Esophagus (tissue), 2 donors: ENCODE results near the gene WDR89. TPM values are rescaled to one million over a fixed set of nuclear protein-coding genes. Genes with fewer than 3 reads are reported as not detected.

Experiments used
- polyA plus RNA-seq, 2 donors: library from polyadenylated mRNA; stranded (reverse); fragments of 200-250 nt; gene quantifications; one replicate each; pipeline ENCODE4 v1.2.3, GENCODE V29; 2013
- donor health status: healthy with polysubstance abuse.
- donor health status: Bipolar disorder and iron deficiency.

Gene WDR89
- polyA plus RNA-seq, 2 donors: 3.5 to 3.6 TPM

Other genes starting within 250 kb of the WDR89 start
- 10 to 100 TPM; 10.9 to 13.0 TPM for gene PPP2R5E, start 98.5 kb downstream of the WDR89 start, polyA plus RNA-seq
- gene SGPP1, start 86.2 kb upstream of the WDR89 start, polyA plus RNA-seq: 1 to 10 TPM; 2.5 to 4.5 TPM
- gene SYNE2, start 211.1 kb upstream of the WDR89 start, polyA plus RNA-seq: 10 to 100 TPM; 48.5 to 76.2 TPM